ENCODE measurements around the gene CLDN9.

Gene CLDN9, protein sequence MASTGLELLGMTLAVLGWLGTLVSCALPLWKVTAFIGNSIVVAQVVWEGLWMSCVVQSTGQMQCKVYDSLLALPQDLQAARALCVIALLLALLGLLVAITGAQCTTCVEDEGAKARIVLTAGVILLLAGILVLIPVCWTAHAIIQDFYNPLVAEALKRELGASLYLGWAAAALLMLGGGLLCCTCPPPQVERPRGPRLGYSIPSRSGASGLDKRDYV

DNA sequence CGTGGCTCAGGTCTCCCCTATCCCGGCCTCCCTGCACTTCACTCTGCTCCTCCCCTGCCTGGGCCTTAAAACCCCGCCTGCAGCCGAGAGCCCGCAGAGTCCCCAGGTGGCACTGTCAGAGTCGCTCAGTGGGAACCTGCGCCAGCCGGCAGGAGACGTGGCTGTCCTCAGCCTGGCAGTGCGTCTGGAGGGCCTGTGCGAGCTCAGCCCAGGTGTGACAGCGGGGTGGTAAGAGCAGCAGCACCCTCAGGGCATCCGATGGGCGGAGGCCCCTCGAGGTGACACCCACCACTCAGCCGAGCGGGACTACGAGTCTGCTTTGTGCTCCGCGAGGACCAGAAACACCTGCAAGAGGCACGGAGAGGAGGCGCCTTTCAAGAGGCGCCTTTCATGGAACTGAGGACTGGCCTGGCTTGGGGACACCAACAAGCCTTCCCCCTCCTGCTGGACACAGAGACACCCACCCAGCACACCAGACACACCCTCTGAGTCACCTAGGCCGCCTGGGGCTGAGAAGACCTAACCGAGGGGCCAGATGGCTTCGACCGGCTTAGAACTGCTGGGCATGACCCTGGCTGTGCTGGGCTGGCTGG, at the start of gene CLDN9:
Gene CLDN9 (plus strand): TSS at position 96 of the 593 bp plus-strand sequence. CDS start 440 bp downstream, at position 536.
- peak; percentile 93 for DNase-seq

DNA sequence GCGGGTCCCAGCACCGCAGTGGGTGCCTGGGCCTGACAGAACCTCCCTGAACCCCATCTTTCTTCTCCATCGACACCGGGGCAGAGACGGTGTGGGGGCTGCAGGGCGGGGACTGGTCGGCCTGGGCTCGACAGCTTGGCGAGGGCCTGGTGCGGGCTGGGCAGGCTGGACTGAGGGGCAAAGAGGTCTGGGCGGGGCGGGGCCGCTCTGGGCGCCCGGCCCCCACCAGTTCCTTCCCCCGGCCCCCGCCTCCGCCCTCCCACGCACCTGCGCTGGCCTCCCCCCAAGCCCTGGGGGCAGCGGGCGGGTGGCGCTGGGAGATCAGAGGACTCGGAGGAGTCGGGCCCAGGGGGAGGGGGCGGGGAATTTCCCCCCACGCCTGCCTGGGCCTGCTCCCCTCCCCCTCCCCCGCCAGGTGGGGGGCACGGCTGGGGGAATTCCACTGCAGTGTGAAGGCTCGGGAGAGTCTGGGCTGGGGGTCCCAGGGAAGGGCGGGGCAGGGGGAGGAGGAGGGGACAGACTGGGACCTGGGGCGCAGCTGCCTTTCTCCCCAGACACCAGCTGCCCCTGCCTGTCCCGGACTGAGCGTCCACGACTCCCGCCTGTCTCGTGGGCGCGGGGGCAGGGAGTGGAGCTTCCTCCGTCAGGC, 49.5 kb upstream of the CLDN9 start:
- DNase-seq = peak; percentile 74

DNA sequence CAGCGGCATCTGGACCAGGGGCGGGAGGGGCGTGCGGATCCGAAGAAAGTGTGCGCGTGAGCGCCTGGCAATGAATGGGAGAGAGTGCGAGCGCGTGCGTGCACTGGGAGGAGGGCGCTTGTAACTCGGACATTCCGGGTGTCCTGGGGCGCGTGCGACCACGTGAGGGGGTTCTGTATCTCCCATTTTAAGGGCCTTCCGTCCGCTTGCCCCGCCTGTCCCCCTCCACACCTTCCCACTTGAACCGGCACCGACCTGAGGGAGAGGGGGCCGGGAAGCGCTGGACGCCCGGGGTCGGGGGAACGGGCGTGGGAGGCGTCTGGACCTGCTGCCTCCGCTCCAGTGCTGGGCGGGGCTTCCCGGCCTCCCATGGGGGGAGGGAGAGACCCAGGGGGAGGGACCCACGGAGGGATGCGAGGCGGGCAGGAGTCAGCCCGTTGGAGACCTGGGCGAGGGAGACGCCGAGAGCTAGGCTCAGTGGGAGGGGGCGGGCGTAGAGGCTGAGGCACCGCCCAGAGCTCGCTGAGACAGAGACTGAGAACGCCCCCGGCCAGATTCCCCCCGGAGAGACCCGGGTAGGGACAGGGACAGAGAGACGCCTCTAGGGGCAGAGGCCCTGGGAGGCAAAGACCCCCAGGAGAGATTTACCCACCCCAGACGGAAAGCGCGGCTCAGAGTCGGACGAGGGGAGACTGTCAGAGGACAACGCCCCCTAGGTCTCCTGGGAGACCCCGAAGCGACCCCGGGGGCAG, 48.8 kb upstream of the CLDN9 start, which contains the start of gene KREMEN2:
Gene KREMEN2 (plus strand): TSS at position 553 of the 752 bp plus-strand sequence. CDS start 246 bp downstream, outside the sequence.
- DNase-seq = peak; percentile 93

DNA sequence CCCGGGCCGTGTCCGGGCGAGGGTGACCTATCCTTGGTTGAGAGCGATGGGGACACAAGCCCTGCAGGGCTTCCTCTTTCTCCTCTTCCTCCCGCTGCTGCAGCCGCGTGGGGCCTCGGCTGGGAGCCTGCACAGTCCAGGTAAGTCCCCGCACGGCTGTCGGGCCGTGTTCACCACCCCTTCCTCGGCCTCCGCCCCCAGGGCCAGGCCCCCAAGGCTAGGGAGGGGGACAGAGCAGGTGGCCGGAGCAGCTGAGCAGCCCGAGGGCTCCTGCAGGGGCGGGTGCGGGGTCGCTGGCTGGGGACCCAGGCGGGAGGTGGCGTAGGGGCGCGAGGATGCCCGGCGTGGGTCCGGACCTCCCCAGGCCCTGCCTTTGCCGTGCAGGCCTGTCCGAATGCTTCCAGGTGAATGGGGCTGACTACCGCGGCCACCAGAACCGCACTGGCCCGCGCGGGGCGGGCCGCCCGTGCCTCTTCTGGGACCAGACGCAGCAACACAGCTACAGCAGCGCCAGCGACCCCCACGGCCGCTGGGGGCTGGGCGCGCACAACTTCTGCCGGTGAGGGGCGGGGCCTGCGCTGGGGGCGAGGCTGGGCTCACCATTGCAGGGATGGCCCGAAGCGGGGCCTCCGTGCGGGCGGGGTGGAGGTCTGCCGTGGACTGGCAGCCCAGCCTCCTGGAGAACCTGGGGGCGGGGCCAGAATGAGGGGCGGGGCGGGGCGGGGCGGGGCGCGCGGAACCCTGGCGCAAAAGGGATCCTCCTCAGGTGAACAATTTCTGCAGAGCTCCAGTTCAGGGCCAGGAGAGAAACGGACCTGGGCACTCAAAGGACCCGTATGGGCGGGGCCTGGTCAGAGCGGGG, 48.0 kb upstream of the CLDN9 start:
- peak; percentile 94 for DNase-seq

DNA sequence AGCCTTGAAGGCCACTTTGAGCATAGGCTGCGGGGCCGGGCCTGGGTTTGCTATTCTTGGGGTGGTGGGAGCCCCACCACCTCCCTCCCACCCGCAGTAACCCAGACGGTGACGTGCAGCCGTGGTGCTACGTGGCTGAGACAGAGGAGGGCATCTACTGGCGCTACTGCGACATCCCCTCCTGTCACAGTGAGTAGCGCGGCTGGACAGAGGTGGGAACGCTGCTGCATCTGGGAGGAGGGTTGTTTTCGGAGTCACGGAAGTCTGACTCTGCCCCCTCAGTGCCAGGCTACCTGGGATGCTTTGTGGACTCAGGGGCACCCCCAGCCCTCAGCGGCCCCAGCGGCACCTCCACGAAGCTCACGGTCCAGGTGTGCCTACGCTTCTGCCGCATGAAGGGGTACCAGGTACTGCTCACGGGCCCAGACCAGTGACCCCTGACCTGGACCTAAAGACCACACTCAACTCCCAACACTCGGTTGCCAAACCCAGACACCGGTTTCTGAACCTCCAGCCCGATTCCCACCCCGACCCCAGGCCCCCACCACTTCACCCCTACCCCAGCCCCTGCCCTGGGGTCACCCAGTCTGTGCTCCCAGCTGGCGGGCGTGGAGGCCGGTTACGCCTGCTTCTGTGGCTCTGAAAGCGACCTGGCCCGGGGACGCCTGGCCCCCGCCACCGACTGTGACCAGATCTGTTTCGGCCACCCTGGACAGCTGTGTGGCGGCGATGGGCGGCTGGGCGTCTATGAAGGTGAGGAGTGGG, 46.5 kb upstream of the CLDN9 start:
- no peak for DNase-seq

DNA sequence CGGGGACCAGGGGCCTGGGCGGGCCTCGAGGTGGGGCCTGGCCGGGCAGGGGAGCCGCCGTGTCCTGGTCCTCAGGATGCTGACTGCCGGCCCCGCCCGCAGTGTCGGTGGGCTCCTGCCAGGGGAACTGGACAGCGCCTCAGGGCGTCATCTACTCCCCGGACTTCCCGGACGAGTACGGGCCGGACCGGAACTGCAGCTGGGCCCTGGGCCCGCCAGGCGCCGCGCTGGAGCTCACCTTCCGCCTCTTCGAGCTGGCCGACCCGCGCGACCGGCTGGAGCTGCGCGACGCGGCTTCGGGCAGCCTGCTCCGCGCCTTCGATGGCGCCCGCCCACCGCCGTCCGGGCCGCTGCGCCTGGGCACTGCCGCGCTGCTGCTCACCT, 45.9 kb upstream of the CLDN9 start:
- DNase-seq = no peak

DNA sequence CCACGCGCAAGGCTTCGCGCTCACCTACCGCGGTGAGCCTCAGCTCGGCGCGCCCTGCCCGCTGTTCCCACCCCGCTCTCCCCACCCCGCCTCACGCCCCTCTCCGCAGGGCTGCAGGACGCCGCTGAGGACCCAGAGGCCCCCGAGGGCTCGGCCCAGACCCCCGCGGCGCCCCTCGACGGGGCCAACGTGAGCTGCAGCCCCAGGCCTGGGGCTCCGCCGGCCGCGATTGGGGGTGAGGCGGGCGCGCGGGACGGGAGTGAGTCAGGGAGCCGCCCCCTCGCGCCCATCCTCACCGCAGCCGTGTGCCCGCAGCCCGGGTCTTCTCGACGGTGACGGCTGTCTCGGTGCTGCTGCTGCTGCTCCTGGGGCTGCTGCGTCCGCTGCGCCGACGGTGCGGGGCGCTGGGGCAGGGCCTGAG, 45.5 kb upstream of the CLDN9 start:
- DNase-seq = no peak

DNA sequence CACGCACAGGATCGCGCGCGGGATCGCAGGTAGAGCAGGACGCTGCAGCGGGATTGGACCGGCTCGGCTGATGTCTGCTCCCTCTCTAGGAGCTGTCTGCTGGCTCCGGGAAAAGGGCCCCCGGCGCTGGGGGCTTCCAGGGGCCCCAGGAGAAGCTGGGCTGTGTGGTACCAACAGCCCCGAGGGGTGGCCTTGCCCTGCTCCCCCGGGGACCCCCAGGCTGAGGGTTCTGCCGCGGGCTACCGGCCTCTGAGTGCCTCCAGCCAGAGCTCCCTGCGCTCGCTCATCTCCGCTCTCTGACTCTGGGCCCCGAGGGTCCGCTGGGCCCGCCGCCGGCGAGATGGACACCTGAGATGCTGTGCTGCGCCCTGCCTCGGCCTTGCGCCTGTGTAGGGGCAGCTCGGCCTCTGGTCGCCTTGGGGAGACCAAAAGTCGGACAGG, 45.0 kb upstream of the CLDN9 start:
- DNase-seq = no peak

DNA sequence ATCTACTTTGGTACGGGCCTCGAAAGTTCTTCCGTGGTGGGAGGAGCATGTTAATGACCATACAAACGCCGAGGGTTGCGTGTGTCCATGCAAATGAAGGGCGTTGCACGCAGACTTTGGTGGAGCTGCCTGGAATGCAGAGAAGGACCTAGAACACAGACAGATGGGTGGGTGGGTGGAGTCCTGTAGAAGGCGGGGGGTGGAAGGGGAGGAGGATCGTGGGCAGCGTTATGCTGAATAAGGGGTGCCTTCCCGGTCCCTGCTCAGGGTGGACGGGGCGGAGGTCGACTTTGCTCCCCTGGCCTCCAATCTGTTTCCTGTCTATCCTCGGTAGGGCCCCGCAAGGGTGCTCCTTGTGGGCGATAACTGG, 44.4 kb upstream of the CLDN9 start:
- DNase-seq = no peak

DNA sequence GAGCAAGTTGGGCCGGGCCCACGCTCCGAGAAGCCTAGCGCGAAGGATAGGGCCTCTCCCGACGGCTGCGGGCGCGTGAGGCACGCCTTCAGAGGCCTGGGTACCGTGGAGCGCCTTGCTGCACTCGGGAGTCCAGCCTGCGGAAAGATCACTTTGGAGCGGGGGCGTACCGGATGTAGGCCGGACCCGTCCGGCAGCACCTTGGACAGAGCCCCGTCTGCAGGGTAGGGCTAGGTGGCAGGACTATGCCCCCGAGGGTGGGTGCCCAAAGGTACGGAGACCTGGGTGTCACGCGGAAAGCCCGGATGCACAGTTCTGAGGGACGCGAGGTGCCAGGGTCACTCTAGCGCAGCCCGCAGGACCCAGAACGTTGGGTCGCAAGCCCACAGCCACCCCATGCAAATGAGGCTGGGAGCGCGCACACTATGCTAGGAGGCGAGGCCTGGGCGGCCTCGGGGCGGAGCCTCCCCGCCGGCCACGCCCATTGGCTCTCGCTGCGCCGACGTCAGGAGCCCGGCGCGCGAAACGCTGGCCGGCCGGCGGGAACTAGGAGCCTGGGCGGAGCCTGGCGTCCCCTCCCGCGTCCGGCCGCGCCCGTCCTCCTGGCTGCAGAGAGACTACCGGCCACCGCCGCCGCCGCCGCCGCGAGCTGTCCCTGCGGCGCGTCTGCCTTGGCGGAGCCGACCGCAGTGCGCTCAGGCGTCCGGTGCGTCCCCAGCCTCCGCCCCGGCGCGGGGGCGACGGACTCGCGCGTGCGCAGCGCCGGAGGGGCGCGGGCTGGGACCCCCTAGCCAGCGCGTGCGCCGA, 43.8 kb upstream of the CLDN9 start, which contains the start of gene PAQR4:
Gene PAQR4 (plus strand): TSS at position 611 of the 807 bp plus-strand sequence. CDS start 327 bp downstream, outside the sequence.
- peak; percentile 97 for DNase-seq

DNA sequence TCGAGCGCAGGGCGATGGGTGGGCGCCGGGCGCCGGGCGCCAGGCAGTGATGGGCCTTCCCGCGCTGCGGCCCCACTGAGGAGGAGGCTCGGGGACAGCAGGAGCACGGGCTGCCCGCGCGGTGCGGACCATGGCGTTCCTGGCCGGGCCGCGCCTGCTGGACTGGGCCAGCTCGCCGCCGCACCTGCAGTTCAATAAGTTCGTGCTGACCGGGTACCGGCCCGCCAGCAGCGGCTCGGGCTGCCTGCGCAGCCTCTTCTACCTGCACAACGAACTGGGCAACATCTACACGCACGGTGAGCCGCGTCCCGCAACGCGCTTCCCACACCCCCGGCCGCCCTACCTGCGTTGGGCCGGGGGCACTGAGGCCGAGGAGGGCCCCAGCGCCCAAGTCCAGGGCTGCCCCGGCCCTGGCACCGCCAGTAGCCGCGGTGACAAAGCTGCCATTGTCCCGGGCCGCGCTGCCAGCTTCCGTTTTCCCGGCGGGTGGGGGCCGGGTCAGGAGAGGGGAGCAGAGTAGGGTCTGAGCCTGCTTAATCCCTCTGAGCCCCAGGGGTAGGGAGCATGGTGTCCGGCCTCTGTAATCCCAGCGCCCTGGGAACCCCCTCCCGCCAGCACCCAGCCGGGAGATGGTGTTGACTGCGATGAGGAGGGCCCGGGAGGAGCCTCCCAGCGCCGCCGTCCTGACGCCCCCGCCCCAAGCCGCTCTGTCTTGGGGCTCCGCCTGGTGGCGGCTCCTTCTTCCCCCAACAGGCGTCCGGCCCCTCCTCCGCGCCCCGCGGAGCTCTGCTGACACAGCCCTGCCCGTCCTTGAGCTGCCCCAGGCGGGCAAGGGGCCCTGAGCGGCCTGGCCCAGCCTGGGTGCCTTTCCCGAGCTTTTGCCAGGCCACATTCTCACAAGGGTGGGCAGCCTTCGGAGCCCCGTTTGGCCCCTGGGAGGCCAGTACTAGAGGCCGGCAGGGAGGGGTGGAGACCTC, 42.9 kb upstream of the CLDN9 start:
- peak; percentile 91 for DNase-seq

DNA sequence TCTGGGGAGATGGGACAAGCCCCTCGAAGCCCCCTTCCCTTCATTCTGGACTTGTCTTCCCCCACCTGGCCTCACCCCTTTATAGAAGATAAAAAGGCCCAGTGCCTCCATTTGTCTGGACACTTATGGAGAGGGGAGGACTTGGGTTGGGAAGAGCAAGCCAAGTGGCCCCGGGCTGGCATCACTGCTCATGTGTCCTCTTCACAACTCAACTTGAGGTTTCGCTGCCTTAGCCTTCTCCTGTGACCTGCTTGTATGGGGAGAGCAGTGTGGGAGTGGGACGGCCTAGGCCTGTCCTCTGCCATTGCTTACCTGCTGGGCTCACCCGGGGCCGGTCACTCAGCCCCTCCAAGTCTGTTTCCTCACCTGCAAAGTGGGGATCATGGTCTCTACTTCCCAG, 42.2 kb upstream of the CLDN9 start:
- peak; percentile 47 for DNase-seq

DNA sequence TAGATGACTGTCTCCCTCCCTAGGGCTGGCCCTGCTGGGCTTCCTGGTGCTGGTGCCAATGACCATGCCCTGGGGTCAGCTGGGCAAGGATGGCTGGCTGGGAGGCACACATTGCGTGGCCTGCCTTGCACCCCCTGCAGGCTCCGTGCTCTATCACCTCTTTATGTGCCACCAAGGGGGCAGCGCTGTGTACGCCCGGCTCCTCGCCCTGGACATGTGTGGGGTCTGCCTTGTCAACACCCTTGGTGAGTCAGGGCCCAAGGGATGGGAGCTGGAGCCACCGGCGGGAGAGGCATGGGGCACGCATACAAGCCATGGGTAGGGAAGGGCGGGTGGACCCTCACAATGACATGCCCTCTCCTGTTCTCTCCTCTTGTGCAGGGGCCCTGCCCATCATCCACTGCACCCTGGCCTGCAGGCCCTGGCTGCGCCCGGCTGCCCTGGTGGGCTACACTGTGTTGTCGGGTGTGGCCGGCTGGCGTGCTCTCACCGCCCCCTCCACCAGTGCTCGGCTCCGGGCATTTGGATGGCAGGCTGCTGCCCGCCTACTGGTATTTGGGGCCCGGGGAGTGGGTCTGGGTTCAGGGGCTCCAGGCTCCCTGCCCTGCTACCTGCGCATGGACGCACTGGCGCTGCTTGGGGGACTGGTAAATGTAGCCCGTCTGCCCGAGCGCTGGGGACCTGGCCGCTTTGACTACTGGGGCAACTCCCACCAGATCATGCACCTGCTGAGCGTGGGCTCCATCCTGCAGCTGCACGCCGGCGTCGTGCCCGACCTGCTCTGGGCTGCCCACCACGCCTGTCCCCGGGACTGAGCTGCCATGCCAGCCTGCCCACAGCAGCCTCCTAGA, 41.4 kb upstream of the CLDN9 start:
- DNase-seq = no peak

DNA sequence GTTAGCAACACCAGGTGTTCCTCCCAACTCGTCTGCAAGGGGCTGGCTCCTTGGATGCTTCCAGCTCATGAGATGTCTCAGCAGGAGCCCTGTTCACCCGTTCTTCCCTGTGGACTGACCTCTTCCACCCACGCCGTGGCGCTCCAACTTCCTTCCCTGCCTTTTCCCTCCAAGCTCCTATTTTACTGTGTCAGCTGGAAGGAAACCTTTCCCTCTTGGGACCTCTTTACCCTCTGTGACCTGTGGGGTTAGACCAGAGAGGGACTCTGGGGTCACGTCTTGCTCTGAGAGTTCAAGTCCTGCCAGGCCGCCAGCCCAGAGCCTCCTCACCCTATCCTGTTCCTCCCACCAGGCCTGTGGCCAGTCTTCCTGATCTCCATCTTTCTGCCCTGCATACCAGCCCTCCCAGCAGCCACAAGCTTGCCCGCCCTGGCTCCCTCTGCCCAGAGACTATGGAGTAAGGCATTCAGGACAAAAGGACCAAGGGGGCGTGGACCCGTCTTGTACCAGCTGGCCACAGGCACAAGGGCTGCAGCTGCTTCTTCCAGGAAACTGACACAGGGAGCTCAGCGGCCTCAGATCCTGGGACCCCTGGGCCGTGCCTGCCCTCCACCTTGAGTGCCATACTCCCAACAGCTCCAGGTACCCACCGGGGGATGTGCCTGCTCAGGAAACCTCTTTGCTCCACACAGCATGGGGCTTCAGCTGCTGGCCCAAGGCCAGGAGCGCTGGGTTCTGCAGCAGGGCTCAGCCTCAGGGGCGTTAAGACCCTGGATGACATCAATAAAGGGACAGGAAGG, 40.5 kb upstream of the CLDN9 start:
- peak; percentile 72 for DNase-seq

DNA sequence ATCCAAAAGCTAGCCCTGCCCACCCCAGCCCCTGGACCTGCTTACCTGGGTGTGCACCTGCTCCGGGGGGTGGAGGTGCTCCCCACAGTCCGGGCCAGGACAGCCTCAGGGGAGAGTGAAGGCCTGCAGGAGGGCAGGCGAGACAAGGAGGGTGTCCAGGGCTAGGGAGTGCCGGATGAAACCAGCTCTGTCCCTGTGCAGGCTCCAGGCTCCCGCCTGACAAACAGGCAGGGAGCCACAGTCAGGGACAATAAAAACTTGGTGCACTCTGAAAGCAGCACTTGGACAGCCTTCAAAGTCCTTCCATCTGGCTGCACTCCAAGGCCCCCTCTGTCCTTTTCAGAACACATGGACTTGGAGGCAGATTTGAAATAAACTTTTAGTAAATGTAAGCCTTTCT, 39.6 kb upstream of the CLDN9 start:
- DNase-seq = peak; percentile 66

DNA sequence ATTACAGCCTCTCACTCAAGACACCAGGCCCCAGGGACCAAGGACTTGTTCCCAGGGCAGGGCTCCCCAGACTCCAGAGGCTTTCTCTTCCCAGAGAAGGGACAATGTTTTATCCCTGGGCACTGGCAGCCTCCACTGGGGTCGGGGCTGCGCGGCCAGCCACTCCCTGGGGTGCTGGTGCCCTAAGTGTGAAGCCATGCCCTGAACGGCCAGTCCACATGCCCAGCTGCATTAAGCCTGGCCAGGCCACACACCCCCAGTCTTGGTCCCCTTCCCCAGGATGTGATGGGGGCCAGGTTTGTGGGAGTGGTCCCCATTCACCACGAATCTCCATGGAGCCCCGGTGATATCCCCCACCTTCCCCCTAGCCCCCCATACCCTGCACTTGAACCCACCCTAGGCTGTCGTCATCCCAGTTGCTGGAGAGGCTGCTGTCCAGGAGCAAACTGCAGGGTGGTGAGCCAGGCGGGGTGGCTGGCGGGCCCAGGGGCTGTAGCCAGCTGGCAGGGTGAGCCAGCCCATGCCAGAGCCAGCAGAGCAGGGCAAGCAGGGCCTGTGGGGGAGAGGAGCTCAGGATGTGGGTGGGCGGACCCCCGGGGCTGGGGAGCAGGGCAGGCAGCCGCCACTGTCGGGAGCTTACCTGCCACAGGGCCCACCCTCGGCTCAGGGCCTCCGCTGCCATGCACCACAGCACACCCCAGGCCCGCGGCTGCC, 39.0 kb upstream of the CLDN9 start:
- no peak for DNase-seq

All from NCI-H69 (cell line).